Left renal pelvis (tissue), 4 donors: ENCODE data around the gene C12orf50. TPM values are rescaled to one million over a fixed set of nuclear protein-coding genes. Genes with fewer than 3 reads are reported as not detected.

Experiments
- polyA plus RNA-seq, 4 donors: library from polyadenylated mRNA; unstranded; fragments of 120-200 nt; gene quantifications; one replicate each; pipeline ENCODE4 v1.2.1, GENCODE V29; 2013; ENCODE audit not compliant: insufficient read length in 4 of 4

Gene C12orf50
- polyA plus RNA-seq, 4 donors: 0.17 to 0.47 (median 0.32) TPM

Other genes with a start within 250 kb of the C12orf50 start
- 10 to 100 TPM; 23.5 to 33.6 (median 26.2) TPM for gene CEP290, start 112.7 kb upstream of the C12orf50 start, polyA plus RNA-seq
- gene TMTC3, start 112.9 kb upstream of the C12orf50 start, polyA plus RNA-seq: 10 to 100 TPM; 22.2 to 31.5 (median 26.5) TPM